Neutrophil (primary cell): Measurements from ENCODE around the gene KLF11.

Experiments used
- H3K27ac ChIP-seq: fragments of 200-600 bp; sonication (generic); 2 replicates; pipeline ENCODE4 v1.5.1; 2016; ENCODE audit warnings: mild to moderate bottlenecking, moderate library complexity
- H3K27me3 ChIP-seq: fragments of 200-600 bp; sonication (generic); 2 replicates; pipeline ENCODE4 v1.6.0; 2016; ENCODE audit warnings: mild to moderate bottlenecking
- H3K36me3 ChIP-seq: fragments of 200-600 bp; sonication (generic); 2 replicates; pipeline ENCODE4 v1.5.1; 2017
- H3K4me1 ChIP-seq, 2 experiments: fragments of 200-600 bp in 1 of 2; sonication (generic) in 1 of 2; 1 replicate in 1 of 2; 2 replicates in 1 of 2; pipeline versions ENCODE4 v1.5.1 to v1.6.1; 2013 to 2016; ENCODE audit warnings: low read depth in 1 of 2, low read length in 1 of 2, mild to moderate bottlenecking in 1 of 2, moderate library complexity in 1 of 2; ENCODE audit not compliant: control insufficient read depth in 1 of 2, insufficient read depth in 1 of 2
- H3K4me3 ChIP-seq, 2 experiments: fragments of 200-600 bp in 1 of 2; sonication (generic) in 1 of 2; 1 replicate in 1 of 2; 2 replicates in 1 of 2; pipeline ENCODE4 v1.5.1; 2013 to 2016; ENCODE audit warnings: low read depth in 1 of 2, low read length in 1 of 2, mild to moderate bottlenecking in 1 of 2, moderate library complexity in 1 of 2
- H3K9me3 ChIP-seq: fragments of 200-600 bp; sonication (generic); 2 replicates; pipeline ENCODE4 v1.5.1; 2016
- TF ChIP-seq, protein P1 (sequence below): fragments of 200-600 bp; sonication (generic); IDR thresholded peaks from 2 replicates; pipeline ENCODE4 v1.5.1; 2016; ENCODE audit warnings: antibody characterized with exemption

The KLF11 gene

DNA sequence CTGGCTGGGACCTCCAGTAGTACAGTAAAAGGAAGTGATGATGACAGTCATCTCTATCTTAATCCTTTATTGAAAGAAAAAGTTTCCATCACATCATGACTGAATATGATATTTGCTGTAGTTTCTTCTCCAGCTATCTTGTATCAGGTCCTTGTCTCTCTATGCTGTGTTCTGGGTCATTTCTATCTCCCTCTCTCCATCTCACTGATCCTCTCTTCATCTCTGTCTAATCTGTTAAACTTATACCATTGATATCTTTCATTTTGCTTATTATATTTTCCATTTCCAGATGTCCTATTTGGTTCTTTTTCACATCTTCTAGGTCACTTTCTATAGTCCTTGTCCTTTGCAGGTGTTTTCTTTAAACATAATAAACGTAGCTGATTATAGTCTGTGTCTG is 24.5 kb downstream of the KLF11 start:
- no peaks in the 10 kb centered on the region for H3K36me3 ChIP-seq
- H3K27me3 ChIP-seq, result peaks cover under 1% of the 10 kb centered on the region
- H3K4me3 ChIP-seq, result no peak overlapping the region
- H3K27ac ChIP-seq, result no peak overlapping the region
- TF ChIP-seq, protein P1, sequence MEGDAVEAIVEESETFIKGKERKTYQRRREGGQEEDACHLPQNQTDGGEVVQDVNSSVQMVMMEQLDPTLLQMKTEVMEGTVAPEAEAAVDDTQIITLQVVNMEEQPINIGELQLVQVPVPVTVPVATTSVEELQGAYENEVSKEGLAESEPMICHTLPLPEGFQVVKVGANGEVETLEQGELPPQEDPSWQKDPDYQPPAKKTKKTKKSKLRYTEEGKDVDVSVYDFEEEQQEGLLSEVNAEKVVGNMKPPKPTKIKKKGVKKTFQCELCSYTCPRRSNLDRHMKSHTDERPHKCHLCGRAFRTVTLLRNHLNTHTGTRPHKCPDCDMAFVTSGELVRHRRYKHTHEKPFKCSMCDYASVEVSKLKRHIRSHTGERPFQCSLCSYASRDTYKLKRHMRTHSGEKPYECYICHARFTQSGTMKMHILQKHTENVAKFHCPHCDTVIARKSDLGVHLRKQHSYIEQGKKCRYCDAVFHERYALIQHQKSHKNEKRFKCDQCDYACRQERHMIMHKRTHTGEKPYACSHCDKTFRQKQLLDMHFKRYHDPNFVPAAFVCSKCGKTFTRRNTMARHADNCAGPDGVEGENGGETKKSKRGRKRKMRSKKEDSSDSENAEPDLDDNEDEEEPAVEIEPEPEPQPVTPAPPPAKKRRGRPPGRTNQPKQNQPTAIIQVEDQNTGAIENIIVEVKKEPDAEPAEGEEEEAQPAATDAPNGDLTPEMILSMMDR, result no peak
- no peaks in the 10 kb centered on the region for H3K9me3 ChIP-seq
- peaks cover 12 to 24% of the 10 kb centered on the region in 2 experiments for H3K4me1 ChIP-seq

DNA sequence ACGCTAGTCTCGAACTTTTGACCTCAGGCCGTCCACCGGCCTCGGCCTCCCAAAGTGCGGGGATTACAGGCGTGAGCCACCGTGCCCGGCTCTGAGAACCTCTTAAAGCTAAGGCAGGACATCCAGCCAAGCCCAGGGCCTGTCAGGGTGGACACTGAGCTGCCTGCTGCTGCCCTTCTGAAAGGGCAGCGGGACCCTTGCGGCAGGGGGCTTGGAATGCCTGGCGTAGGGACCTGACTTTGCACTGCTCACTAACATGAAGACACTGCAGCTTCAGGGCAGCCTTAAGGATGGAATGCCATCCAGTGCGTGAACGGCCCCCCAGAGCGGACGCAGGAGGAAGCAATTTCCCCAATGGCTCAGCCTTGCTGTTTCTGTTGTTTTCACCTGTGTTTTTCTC is 27.8 kb downstream of the KLF11 start:
- Histone ChIP-seq H3K4me1 (peaks cover 0 to 12% of the 10 kb centered on the region in 2 experiments), H3K4me3 (no peak overlapping the region), H3K27ac (no peak overlapping the region), H3K36me3 (no peaks in the 10 kb centered on the region), H3K9me3 (no peaks in the 10 kb centered on the region), H3K27me3 (peaks cover 34% of the 10 kb centered on the region)
- TF ChIP-seq, protein P1, result no peak

DNA sequence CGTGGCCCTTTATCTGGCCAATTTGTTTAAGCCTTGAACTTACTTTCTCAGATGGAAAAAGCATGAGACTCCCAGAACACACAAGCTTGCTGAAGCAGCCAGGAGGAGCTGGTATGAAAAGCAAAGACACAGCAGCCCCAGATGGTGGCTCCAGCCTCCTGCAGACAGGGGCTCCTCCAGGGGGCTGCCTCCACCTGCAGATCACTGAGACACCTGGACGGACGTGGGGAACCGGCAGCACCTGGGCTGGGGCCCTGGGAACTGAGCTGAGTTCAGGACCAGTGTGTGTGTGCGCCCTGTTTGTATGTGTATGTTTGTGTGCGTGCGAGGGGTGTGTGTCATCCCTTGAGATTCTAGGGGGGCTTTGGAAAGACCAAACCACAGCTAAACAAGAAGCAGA is 28.2 kb downstream of the KLF11 start:
- H3K27ac ChIP-seq, result no peak overlapping the region
- peaks cover 0 to 9% of the 10 kb centered on the region in 2 experiments for H3K4me1 ChIP-seq
- H3K27me3 ChIP-seq, result peaks cover 38% of the 10 kb centered on the region
- no peaks in the 10 kb centered on the region for H3K36me3 ChIP-seq
- H3K4me3 ChIP-seq, result no peak overlapping the region
- no peaks in the 10 kb centered on the region for H3K9me3 ChIP-seq
- TF ChIP-seq, protein P1, result no peak

DNA sequence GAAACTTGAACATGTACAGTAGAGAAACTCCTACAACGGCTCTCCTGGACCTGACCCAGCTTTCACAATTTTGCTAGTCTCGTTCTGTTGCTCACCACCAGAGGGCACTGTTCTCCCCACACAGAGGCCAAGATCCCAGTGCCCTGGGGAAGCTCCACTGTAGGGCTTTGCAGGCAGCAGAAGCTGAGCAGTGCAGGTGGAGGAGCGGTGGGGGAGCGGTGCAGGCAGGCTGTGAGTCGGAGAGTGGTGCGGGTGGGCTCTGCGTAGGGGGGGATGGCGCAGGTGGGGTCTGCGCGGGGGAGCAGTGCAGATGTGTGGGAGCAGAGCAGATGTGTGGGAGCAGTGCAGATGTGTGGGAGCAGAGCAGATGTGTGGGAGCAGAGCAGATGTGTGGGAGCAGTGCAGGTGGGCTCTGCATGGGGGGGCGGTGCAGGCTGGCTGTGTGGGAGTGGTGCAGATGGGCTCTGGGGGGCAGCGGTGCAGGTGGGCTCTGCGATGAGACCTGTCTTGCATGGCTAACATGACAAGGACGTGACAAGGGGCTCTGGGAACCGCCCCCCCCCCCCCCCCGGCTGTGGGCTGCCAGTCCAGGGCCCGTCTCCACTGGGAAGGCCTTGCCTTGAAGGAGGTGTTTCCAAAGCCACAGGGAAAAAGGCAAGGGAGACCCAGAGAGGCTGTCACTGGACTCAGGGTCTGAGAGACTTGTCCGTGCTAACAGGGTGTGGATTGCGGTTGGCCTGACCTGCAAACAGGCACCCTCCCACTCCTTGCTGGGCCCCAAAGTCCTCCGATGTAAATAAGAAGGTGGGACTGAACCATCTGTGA is 29.5 kb downstream of the KLF11 start:
- H3K9me3 ChIP-seq, result no peaks in the 10 kb centered on the region
- TF ChIP-seq, protein P1, result peak; percentile 83
- no peak overlapping the region for H3K4me3 ChIP-seq
- peaks cover 0 to 9% of the 10 kb centered on the region in 2 experiments for H3K4me1 ChIP-seq
- H3K27me3 ChIP-seq, result peaks cover 51% of the 10 kb centered on the region
- no peak overlapping the region for H3K27ac ChIP-seq
- H3K36me3 ChIP-seq, result no peaks in the 10 kb centered on the region

DNA sequence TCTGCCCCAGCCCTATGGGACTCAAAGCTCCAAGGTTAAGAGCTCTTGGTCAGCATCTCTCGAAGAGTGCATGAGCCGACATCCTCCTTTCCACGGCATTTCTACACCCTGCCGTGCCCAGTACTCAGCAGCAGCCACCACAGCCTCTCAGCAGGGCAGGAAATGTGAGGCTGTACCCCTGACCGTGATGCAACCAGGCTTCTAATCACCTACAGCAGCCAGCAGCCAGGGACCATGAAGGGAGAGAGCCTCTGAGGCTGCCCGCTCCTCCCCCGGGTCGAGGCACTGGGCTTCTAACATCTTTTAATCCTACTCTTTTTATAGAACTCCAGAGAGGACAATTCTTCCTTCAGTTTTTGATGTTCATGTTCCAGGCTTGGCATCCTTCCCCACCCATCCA is 30.4 kb downstream of the KLF11 start:
- TF ChIP-seq, protein P1, result no peak
- Histone ChIP-seq H3K4me3 (no peak overlapping the region), H3K27me3 (peaks cover 59% of the 10 kb centered on the region)

More for the DNA sequence above, 30.4 kb downstream of the KLF11 start:
- Histone ChIP-seq H3K9me3 (no peaks in the 10 kb centered on the region), H3K27ac (no peak overlapping the region), H3K36me3 (no peaks in the 10 kb centered on the region), H3K4me1 (peaks cover 0 to 9% of the 10 kb centered on the region in 2 experiments)
